ENCODE measurements around the gene TBC1D22A.

Gene TBC1D22A

GRCh38 chr22:46829941-46830715 lies 67.7 kb downstream of the TBC1D22A start:
- Histone ChIP-seq H3K27me3 (replicated peaks) (no peaks in the 10 kb centered on the region), H3K36me3 (replicated peaks) (no peaks in the 10 kb centered on the region), H3K27ac (peak overlapping the region; percentile 75), H3K4me3 (ENCODE audit: low read depth, low read length) (no peak overlapping the region)
- DNase-seq = peak; percentile 76
- TF ChIP-seq, protein P1, sequence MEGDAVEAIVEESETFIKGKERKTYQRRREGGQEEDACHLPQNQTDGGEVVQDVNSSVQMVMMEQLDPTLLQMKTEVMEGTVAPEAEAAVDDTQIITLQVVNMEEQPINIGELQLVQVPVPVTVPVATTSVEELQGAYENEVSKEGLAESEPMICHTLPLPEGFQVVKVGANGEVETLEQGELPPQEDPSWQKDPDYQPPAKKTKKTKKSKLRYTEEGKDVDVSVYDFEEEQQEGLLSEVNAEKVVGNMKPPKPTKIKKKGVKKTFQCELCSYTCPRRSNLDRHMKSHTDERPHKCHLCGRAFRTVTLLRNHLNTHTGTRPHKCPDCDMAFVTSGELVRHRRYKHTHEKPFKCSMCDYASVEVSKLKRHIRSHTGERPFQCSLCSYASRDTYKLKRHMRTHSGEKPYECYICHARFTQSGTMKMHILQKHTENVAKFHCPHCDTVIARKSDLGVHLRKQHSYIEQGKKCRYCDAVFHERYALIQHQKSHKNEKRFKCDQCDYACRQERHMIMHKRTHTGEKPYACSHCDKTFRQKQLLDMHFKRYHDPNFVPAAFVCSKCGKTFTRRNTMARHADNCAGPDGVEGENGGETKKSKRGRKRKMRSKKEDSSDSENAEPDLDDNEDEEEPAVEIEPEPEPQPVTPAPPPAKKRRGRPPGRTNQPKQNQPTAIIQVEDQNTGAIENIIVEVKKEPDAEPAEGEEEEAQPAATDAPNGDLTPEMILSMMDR (IDR thresholded peaks at IDR 0.05; ENCODE audit: low read depth, low read length, missing control alignments) = no peak
- in situ Hi-C loops (cut with HindIII; ENCODE audit: low pct_ligation_motif_present, low sequenced_read_pairs) = no loop called here

DNA sequence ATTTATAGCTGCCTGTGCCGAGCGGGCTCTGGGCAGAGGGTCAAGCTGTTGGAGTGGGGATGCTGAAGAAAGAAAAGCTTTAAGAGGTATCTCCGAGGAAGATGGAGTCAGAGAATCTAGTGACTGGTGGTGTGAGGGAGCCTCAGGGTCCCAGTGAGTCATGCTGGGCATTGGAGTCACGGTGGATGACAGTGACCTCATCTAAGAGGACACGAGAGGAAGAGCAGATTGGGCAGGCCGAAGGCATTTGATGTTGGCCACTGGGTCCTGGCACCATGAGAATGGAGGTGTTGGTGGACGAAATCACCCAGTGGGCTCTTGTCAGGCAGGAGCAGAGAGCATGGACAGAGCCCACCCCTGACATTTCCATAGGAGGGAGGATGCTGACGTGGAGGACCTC lies 68.4 kb downstream of the TBC1D22A start:
- peak; percentile 24 for DNase-seq
- TF ChIP-seq, protein P1 (IDR thresholded peaks at IDR 0.05; ENCODE audit: low read depth, low read length, missing control alignments) = no peak
- Histone ChIP-seq H3K36me3 (replicated peaks) (no peaks in the 10 kb centered on the region), H3K27me3 (replicated peaks) (no peaks in the 10 kb centered on the region), H3K27ac (peak overlapping the region; percentile 75), H3K4me3 (ENCODE audit: low read depth, low read length) (no peak overlapping the region)
- in situ Hi-C loops (cut with HindIII; ENCODE audit: low pct_ligation_motif_present, low sequenced_read_pairs) = no loop called here

GRCh38 chr22:46833228-46833627 lies 70.8 kb downstream of the TBC1D22A start:
- no peaks in the 10 kb centered on the region for H3K36me3 ChIP-seq (replicated peaks)
- H3K4me3 ChIP-seq (ENCODE audit: low read depth, low read length) = no peak overlapping the region
- in situ Hi-C loops (cut with HindIII; ENCODE audit: low pct_ligation_motif_present, low sequenced_read_pairs) = no loop called here
- TF ChIP-seq, protein P1 (IDR thresholded peaks at IDR 0.05; ENCODE audit: low read depth, low read length, missing control alignments) = peak; percentile 67
- no peak overlapping the region for H3K27ac ChIP-seq
- DNase-seq = peak; percentile 23
- no peaks in the 10 kb centered on the region for H3K27me3 ChIP-seq (replicated peaks)

- in situ Hi-C loops (cut with HindIII; ENCODE audit: low pct_ligation_motif_present, low sequenced_read_pairs) = no loop called here
Measured at GRCh38 chr22:46834021-46834737, 71.7 kb downstream of the TBC1D22A start.

GRCh38 chr22:46835288-46835687 lies 72.8 kb downstream of the TBC1D22A start:
- Histone ChIP-seq H3K27ac (no peak overlapping the region), H3K36me3 (replicated peaks) (no peaks in the 10 kb centered on the region), H3K4me3 (ENCODE audit: low read depth, low read length) (no peak overlapping the region), H3K27me3 (replicated peaks) (no peaks in the 10 kb centered on the region)
- TF ChIP-seq, protein P1 (IDR thresholded peaks at IDR 0.05; ENCODE audit: low read depth, low read length, missing control alignments) = no peak
- DNase-seq = no peak
- in situ Hi-C loops (cut with HindIII; ENCODE audit: low pct_ligation_motif_present, low sequenced_read_pairs) = no loop called here

More at GRCh38 chr22:46834021-46834737, 71.7 kb downstream of the TBC1D22A start:
- Histone ChIP-seq H3K27ac (no peak overlapping the region), H3K36me3 (replicated peaks) (no peaks in the 10 kb centered on the region), H3K4me3 (ENCODE audit: low read depth, low read length) (no peak overlapping the region), H3K27me3 (replicated peaks) (no peaks in the 10 kb centered on the region)
- TF ChIP-seq, protein P1 (IDR thresholded peaks at IDR 0.05; ENCODE audit: low read depth, low read length, missing control alignments) = no peak
- DNase-seq = no peak
